H9 (cell line): ENCODE measurements around the gene LIMS1. TPM values are rescaled to one million over a fixed set of nuclear protein-coding genes. Genes with fewer than 3 reads are reported as not detected.
"Not testable (repeated sequence)": the region's sequence is repeated elsewhere in the genome, so short reads cannot be mapped to it uniquely, and the experiment has no call there.

Source experiments
- DNase-seq: peaks from one replicate; pipeline ENCODE4 v3.0.0-alpha.2; 2017
- H2AFZ ChIP-seq: one replicate; pipeline ENCODE4 v1.6.1; 2013; ENCODE audit warnings: mild to moderate bottlenecking, low read length, control low read depth, moderate library complexity
- H2AK5ac ChIP-seq: 2 replicates; pipeline ENCODE4 v1.6.1; 2013; ENCODE audit warnings: low read length, control low read depth, mixed read lengths; ENCODE audit not compliant: insufficient read length
- H2BK120ac ChIP-seq: one replicate; pipeline ENCODE4 v1.6.1; 2013; ENCODE audit warnings: low read depth, mild to moderate bottlenecking, low read length, control low read depth, inconsistent platforms; ENCODE audit not compliant: poor library complexity, severe bottlenecking
- H2BK12ac ChIP-seq: 2 replicates; pipeline ENCODE4 v1.6.1; 2013; ENCODE audit warnings: low read length, control low read depth, mixed read lengths, low read depth; ENCODE audit not compliant: insufficient read length
- H2BK15ac ChIP-seq: 2 replicates; pipeline ENCODE4 v1.6.1; 2013; ENCODE audit warnings: low read depth, low read length, control low read depth
- H2BK20ac ChIP-seq: one replicate; pipeline ENCODE4 v1.6.1; 2013; ENCODE audit warnings: low read depth, mild to moderate bottlenecking, low read length, control low read depth, inconsistent platforms; ENCODE audit not compliant: poor library complexity, severe bottlenecking
- H2BK5ac ChIP-seq: 2 replicates; pipeline ENCODE4 v1.6.1; 2013; ENCODE audit warnings: low read length, control low read depth, mixed read lengths; ENCODE audit not compliant: insufficient read length
- H3K14ac ChIP-seq: 2 replicates; pipeline ENCODE4 v1.6.1; 2013; ENCODE audit warnings: low read length, control low read depth; ENCODE audit not compliant: insufficient read depth
- H3K18ac ChIP-seq: 2 replicates; pipeline ENCODE4 v1.6.1; 2013; ENCODE audit warnings: low read depth, mild to moderate bottlenecking, mixed read lengths, low read length, control low read depth; ENCODE audit not compliant: insufficient read length
- H3K23ac ChIP-seq: 2 replicates; pipeline ENCODE4 v1.6.1; 2013; ENCODE audit warnings: low read length, control low read depth, mixed read lengths, low read depth; ENCODE audit not compliant: insufficient read length
- H3K23me2 ChIP-seq: 2 replicates; pipeline ENCODE4 v1.6.1; 2013; ENCODE audit warnings: low read depth, mild to moderate bottlenecking, mixed read lengths, low read length, control low read depth; ENCODE audit not compliant: insufficient read length, poor library complexity, severe bottlenecking
- H3K27ac ChIP-seq: 2 replicates; pipeline ENCODE4 v1.5.1; 2013; ENCODE audit warnings: low read length, control low read depth, mixed read lengths, low read depth; ENCODE audit not compliant: insufficient read length
- H3K27me3 ChIP-seq: 2 replicates; pipeline ENCODE4 v1.6.1; 2013; ENCODE audit warnings: low read length, control low read depth, inconsistent platforms; ENCODE audit not compliant: insufficient read depth
- H3K4ac ChIP-seq: 2 replicates; pipeline ENCODE4 v1.6.1; 2013; ENCODE audit warnings: low read depth, mild to moderate bottlenecking, control low read depth, inconsistent platforms, low read length, moderate library complexity
- H3K4me1 ChIP-seq: 2 replicates; pipeline ENCODE4 v1.6.1; 2013; ENCODE audit warnings: low read length, control low read depth, inconsistent platforms; ENCODE audit not compliant: insufficient read depth
- H3K4me2 ChIP-seq: 2 replicates; pipeline ENCODE4 v1.6.1; 2013; ENCODE audit warnings: low read length, control low read depth, mixed read lengths; ENCODE audit not compliant: insufficient read length, insufficient read depth
- H3K56ac ChIP-seq: 2 replicates; pipeline ENCODE4 v1.6.1; 2013; ENCODE audit warnings: low read depth, mild to moderate bottlenecking, mixed read lengths, low read length, control low read depth; ENCODE audit not compliant: insufficient read length
- H3K79me1 ChIP-seq: 2 replicates; pipeline ENCODE4 v1.6.1; 2013; ENCODE audit warnings: low read depth, mild to moderate bottlenecking, moderate library complexity, low read length, control low read depth, inconsistent platforms; ENCODE audit not compliant: insufficient read depth, poor library complexity, severe bottlenecking
- H3K79me2 ChIP-seq: 2 replicates; pipeline ENCODE4 v1.6.1; 2013; ENCODE audit warnings: low read length, control low read depth, inconsistent platforms; ENCODE audit not compliant: insufficient read depth
- H3K9ac ChIP-seq: 2 replicates; pipeline ENCODE4 v1.6.1; 2013; ENCODE audit warnings: low read length, control low read depth, mixed read lengths; ENCODE audit not compliant: insufficient read length; ENCODE audit errors: extremely low read depth
- H3K9me3 ChIP-seq: one replicate; pipeline ENCODE4 v1.6.1; 2013; ENCODE audit warnings: low read depth, low read length, inconsistent platforms; ENCODE audit not compliant: control insufficient read depth
- H3T11ph ChIP-seq: one replicate; pipeline ENCODE4 v1.6.1; 2013; ENCODE audit warnings: mild to moderate bottlenecking, low read length, control low read depth, inconsistent platforms
- H4K20me1 ChIP-seq: one replicate; pipeline ENCODE4 v1.6.1; 2013; ENCODE audit not compliant: control insufficient read depth, insufficient read length, insufficient read depth
- H4K5ac ChIP-seq: 2 replicates; pipeline ENCODE4 v1.6.1; 2013; ENCODE audit warnings: low read depth, mild to moderate bottlenecking, mixed read lengths, low read length, control low read depth; ENCODE audit not compliant: insufficient read length
- H4K8ac ChIP-seq: replicated peaks from 2 replicates; pipeline ENCODE4 v1.6.1; 2013; ENCODE audit warnings: low read length, control low read depth, mixed read lengths, low read depth; ENCODE audit not compliant: insufficient read length
- H4K91ac ChIP-seq: 2 replicates; pipeline ENCODE4 v1.6.1; 2013; ENCODE audit warnings: low read depth, mild to moderate bottlenecking, moderate library complexity, mixed read lengths, low read length, control low read depth; ENCODE audit not compliant: insufficient read length
- H3K27ac Mint-ChIP-seq, 3 experiments: 2 replicates in 2 of 3; 3 replicates in 1 of 3; pipeline ENCODE4 v1.8.0; 2020 to 2021; ENCODE audit warnings: mixed read lengths in 3 of 3, mild to moderate bottlenecking in 1 of 3, moderate library complexity in 1 of 3
- H3K27me3 Mint-ChIP-seq: 2 replicates; pipeline ENCODE4 v1.8.0; 2021; ENCODE audit warnings: low read depth, mild to moderate bottlenecking, moderate library complexity, mixed read lengths
- H3K36me3 Mint-ChIP-seq, 3 experiments: 2 replicates in 2 of 3; 3 replicates in 1 of 3; pipeline ENCODE4 v1.8.0; 2020 to 2021; ENCODE audit warnings: low read depth in 3 of 3, mixed read lengths in 3 of 3; ENCODE audit not compliant: insufficient read depth in 1 of 3
- H3K4me1 Mint-ChIP-seq, 2 experiments: 2 replicates each; pipeline ENCODE4 v1.8.0; 2020; ENCODE audit warnings: mixed read lengths in 2 of 2
- H3K4me3 Mint-ChIP-seq, 2 experiments: 2 replicates in 1 of 2; 3 replicates in 1 of 2; pipeline ENCODE4 v1.8.0; 2020 to 2021; ENCODE audit warnings: mild to moderate bottlenecking in 2 of 2, mixed read lengths in 2 of 2, moderate library complexity in 1 of 2
- H3K9me3 Mint-ChIP-seq, 2 experiments: 2 replicates in 1 of 2; 3 replicates in 1 of 2; pipeline ENCODE4 v1.8.0; 2020; ENCODE audit warnings: mild to moderate bottlenecking in 2 of 2, mixed read lengths in 2 of 2, moderate library complexity in 1 of 2
- CTCF ChIP-seq: fragments of 200-600 bp; sonication (generic); conservative IDR thresholded peaks from 3 replicates; pipeline ENCODE4 v1.8.0; 2021; ENCODE audit warnings: antibody characterized with exemption, mild to moderate bottlenecking
- WGBS: extraction: QIAGEN DNeasy Blood & Tissue Kit; methylation state at CpG from one replicate; pipeline ENCODE4 v1.1.7; 2013; ENCODE audit warnings: missing lambda C conversion rate, low lambda C conversion rate, mixed read lengths; ENCODE audit not compliant: insufficient read length; ENCODE audit errors: extremely low coverage; 5-methylcytosine and 5-hydroxymethylcytosine counted together
- total RNA-seq: library from RNA; stranded (reverse); gene quantifications from 2 replicates; pipeline ENCODE4 v1.2.1, GENCODE V29; 2021

LIMS1 gene
- total RNA-seq, 1 experiment from 2014 or later: 37.7 TPM

- H4K8ac ChIP-seq, H2BK5ac ChIP-seq, H2BK120ac ChIP-seq, H3K9ac ChIP-seq, H3K9me3 ChIP-seq, H3K27me3 ChIP-seq, H3K4me3 Mint-ChIP-seq, H3K79me2 ChIP-seq, H3K79me1 ChIP-seq, H3K27me3 Mint-ChIP-seq, H2BK12ac ChIP-seq, H3K4me1 Mint-ChIP-seq, H3K27ac ChIP-seq, H3K14ac ChIP-seq, H3K23me2 ChIP-seq, H3K4me1 ChIP-seq, H3T11ph ChIP-seq, H4K91ac ChIP-seq, H3K56ac ChIP-seq, H3K4ac ChIP-seq, H2BK15ac ChIP-seq, H4K5ac ChIP-seq, H2AK5ac ChIP-seq, H4K20me1 ChIP-seq, DNase-seq, H2BK20ac ChIP-seq, H3K27ac Mint-ChIP-seq, H3K4me2 ChIP-seq, H3K36me3 Mint-ChIP-seq, H3K23ac ChIP-seq, H3K9me3 Mint-ChIP-seq, H2AFZ ChIP-seq, H3K18ac ChIP-seq: not testable (repeated sequence)
- WGBS: no CpG with 5 or more reads among the region's 1 CpG
- TF ChIP-seq CTCF: 0 out of 3 replicates have a peak, but pooled peaks have one; percentile 11
Observed at GRCh38 chr2:108690001-108690400, 155.7 kb downstream of the LIMS1 start.
